ENCODE measurements around the gene EP400.

DNA sequence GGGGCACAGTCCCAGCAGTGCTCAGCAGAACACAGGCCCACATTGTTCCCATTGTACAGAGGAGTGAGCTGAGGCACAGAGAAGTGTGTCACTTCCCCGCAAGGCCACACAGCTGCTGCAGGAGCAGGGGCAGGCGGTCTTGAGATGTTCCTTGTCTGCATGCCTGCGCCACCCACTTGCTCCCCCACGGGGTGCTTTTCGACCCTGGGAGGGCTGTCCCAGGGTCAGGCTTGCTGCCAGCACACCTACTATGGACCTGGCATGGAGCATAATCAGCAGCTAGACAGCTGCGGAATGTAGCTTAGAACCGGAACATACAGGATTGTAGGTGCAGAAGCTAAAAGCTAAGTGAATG lies 7.8 kb upstream of the EP400 start:
- TF ChIP-seq, protein P1, sequence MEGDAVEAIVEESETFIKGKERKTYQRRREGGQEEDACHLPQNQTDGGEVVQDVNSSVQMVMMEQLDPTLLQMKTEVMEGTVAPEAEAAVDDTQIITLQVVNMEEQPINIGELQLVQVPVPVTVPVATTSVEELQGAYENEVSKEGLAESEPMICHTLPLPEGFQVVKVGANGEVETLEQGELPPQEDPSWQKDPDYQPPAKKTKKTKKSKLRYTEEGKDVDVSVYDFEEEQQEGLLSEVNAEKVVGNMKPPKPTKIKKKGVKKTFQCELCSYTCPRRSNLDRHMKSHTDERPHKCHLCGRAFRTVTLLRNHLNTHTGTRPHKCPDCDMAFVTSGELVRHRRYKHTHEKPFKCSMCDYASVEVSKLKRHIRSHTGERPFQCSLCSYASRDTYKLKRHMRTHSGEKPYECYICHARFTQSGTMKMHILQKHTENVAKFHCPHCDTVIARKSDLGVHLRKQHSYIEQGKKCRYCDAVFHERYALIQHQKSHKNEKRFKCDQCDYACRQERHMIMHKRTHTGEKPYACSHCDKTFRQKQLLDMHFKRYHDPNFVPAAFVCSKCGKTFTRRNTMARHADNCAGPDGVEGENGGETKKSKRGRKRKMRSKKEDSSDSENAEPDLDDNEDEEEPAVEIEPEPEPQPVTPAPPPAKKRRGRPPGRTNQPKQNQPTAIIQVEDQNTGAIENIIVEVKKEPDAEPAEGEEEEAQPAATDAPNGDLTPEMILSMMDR (IDR thresholded peaks at IDR 0.05), result no peak
- no peak for TF ChIP-seq POLR2A (IDR thresholded peaks at IDR 0.05)
- no peak for TF ChIP-seq EP300 (IDR thresholded peaks at IDR 0.05)

Measured in gastroesophageal sphincter (tissue), 3 donors.